Chondrocyte (in vitro differentiated cells): Measurements from ENCODE around the gene PRLR. TPM values are rescaled to one million over a fixed set of nuclear protein-coding genes. Genes with fewer than 3 reads are reported as not detected.

ENCODE experiments used
- DNase-seq: peaks from one replicate; pipeline ENCODE4 v3.0.0; 2021; ENCODE audit warnings: mixed read lengths, low spot score
- H3K27ac Mint-ChIP-seq: one replicate; pipeline ENCODE4 v1.8.0; 2021; ENCODE audit warnings: mild to moderate bottlenecking, moderate library complexity, mixed read lengths; ENCODE audit not compliant: unreplicated experiment
- H3K27me3 Mint-ChIP-seq: 2 replicates; pipeline ENCODE4 v1.8.0; 2021; ENCODE audit warnings: low read depth, mixed read lengths
- H3K36me3 Mint-ChIP-seq: 2 replicates; pipeline ENCODE4 v1.8.0; 2021; ENCODE audit warnings: low read depth, mixed read lengths
- H3K4me1 Mint-ChIP-seq: 2 replicates; pipeline ENCODE4 v1.8.0; 2021; ENCODE audit warnings: low read depth, mild to moderate bottlenecking, mixed read lengths
- H3K4me3 Mint-ChIP-seq: one replicate; pipeline ENCODE4 v1.8.0; 2021; ENCODE audit warnings: mild to moderate bottlenecking, moderate library complexity, mixed read lengths; ENCODE audit not compliant: unreplicated experiment
- H3K9me3 Mint-ChIP-seq: 2 replicates; pipeline ENCODE4 v1.8.0; 2021; ENCODE audit warnings: low read depth, mixed read lengths
- total RNA-seq: library from RNA; stranded (reverse); gene quantifications from 3 replicates; pipeline ENCODE4 v1.2.1, GENCODE V29; 2021
- TF ChIP-seq, protein P1 (sequence below): fragments of 200-600 bp; sonication (generic); IDR thresholded peaks from 2 replicates; pipeline ENCODE4 v1.5.0; 2021; ENCODE audit warnings: antibody characterized with exemption, mild to moderate bottlenecking, moderate library complexity

The PRLR gene
- total RNA-seq, 1 donor from 2014 or later = 0.05 TPM

DNA sequence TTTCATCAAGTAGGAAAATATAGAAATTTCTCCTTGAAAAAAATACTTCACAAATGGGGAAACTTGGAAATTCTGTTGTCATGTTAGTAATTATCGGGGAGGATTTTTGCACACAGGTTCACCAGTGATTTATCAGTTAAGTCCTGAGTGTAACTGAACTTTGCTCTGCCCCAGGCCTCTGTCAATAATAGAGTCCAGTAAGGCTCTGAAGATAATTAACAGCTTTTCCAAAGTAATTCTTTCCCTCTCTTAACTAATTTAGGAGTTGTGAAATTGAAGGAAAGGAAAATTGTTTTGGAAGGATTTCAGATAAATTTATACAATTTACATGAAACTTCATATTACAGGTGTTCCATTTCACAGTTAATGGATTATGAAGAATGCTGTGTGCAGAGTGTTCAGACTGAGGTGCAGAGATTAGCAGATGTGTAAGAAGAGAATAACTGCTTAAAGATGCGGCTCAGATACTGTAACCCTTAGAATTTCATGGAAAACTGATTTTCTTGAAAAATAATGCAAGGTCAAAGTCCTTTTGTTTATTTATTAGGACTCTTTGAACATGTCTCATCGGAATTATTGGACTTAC, 179.7 kb downstream of the PRLR start:
- TF ChIP-seq, protein P1, sequence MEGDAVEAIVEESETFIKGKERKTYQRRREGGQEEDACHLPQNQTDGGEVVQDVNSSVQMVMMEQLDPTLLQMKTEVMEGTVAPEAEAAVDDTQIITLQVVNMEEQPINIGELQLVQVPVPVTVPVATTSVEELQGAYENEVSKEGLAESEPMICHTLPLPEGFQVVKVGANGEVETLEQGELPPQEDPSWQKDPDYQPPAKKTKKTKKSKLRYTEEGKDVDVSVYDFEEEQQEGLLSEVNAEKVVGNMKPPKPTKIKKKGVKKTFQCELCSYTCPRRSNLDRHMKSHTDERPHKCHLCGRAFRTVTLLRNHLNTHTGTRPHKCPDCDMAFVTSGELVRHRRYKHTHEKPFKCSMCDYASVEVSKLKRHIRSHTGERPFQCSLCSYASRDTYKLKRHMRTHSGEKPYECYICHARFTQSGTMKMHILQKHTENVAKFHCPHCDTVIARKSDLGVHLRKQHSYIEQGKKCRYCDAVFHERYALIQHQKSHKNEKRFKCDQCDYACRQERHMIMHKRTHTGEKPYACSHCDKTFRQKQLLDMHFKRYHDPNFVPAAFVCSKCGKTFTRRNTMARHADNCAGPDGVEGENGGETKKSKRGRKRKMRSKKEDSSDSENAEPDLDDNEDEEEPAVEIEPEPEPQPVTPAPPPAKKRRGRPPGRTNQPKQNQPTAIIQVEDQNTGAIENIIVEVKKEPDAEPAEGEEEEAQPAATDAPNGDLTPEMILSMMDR = no peak
- H3K4me3 Mint-ChIP-seq = no peak overlapping the region
- no peaks in the 10 kb centered on the region for H3K4me1 Mint-ChIP-seq
- peaks cover 8% of the 10 kb centered on the region for H3K9me3 Mint-ChIP-seq
- no peak for DNase-seq
- H3K27me3 Mint-ChIP-seq = peaks cover 24% of the 10 kb centered on the region
- H3K27ac Mint-ChIP-seq = no peak overlapping the region
- peaks cover 2% of the 10 kb centered on the region for H3K36me3 Mint-ChIP-seq

DNA sequence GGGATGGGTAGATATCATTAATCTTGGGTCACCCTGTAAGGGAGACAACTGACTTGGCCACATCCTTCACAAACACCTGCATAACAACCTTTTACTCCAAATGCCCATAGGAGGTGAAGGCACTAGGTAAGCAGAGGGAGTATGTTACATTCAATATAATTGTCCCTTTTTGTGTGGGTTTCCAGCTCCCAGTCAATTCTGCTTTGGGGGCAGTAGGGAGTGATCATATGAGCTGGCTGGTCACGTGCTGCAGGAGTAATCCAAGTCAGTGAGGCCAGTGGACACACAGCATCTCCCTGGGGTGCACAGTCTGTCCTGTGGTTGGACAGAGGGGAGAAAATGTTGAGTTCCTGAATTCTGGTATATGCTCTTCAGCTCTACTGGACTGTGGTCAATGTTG, 181.4 kb downstream of the PRLR start:
- Mint-ChIP-seq H3K27me3 (peaks cover 14% of the 10 kb centered on the region), H3K4me3 (no peak overlapping the region), H3K9me3 (peaks cover 8% of the 10 kb centered on the region), H3K27ac (no peak overlapping the region), H3K4me1 (no peaks in the 10 kb centered on the region), H3K36me3 (peaks cover 2% of the 10 kb centered on the region)
- DNase-seq = no peak
- TF ChIP-seq, protein P1 = no peak

DNA sequence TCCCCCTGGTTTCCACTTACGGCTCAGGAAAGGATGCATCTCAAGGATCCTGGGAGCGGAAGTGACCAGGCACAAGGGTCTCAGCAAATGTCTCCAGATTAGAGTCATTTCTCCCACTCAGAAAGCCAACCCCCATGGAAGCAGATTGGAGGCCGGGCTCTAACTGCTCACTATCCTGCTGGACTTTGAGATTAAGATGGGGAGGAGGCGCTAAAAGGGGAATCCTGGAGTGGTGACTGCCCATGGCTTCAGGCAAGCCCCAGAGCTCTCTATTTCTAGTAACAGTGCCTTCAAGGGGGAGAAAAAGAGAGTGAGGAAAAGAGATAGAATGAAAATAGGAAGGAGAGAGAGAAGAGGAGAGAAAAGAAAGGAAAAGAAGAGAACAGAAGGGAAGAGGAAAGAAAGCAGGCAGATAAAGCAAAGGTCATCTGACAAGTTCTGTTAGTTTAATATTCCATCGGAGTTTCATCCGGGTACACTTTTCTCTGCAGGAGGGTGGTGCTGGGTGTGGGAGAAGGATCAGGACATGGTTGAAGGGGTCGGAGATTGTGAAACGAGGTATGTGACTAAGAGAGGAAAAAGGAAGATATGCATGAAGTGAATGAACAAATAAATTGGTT, 182.4 kb downstream of the PRLR start, which contains the start of gene AGXT2:
AGXT2 (minus strand) TSS at position 165 of the 620 bp plus-strand sequence; CDS start at position 108, 57 bp downstream.
- TF ChIP-seq, protein P1 = no peak
- Mint-ChIP-seq H3K36me3 (peaks cover 2% of the 10 kb centered on the region), H3K9me3 (peaks cover 8% of the 10 kb centered on the region), H3K27ac (no peak within 1 kb of the TSS), H3K4me1 (no peaks in the 10 kb centered on the region), H3K27me3 (peaks cover 9% of the 10 kb centered on the region), H3K4me3 (no peak within 1 kb of the TSS)
- no peak for DNase-seq

DNA sequence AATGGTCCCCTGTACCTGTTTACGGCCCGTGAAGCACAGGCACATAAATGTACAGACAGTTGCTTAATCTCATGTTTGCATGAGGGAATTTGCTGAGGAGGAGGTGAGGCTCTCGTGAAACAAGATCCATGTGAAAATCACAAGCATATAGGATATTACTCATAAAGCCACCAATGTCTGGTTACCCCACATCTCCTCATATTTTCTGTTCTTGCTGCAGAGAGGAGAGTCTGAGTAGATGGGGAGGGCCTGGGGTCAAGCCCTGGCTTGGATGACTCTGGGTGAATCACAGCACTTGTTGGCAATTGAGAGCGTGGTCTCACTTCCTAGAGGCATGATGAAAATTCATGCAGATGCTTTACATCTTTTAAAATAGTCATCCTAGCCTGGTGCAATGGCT, 183.5 kb downstream of the PRLR start:
- H3K27me3 Mint-ChIP-seq = peaks cover 13% of the 10 kb centered on the region
- H3K4me3 Mint-ChIP-seq = no peak overlapping the region
- TF ChIP-seq, protein P1 = no peak
- DNase-seq = no peak
- no peak overlapping the region for H3K27ac Mint-ChIP-seq
- no peaks in the 10 kb centered on the region for H3K4me1 Mint-ChIP-seq
- H3K36me3 Mint-ChIP-seq = peaks cover 2% of the 10 kb centered on the region
- H3K9me3 Mint-ChIP-seq = peaks cover 8% of the 10 kb centered on the region

DNA sequence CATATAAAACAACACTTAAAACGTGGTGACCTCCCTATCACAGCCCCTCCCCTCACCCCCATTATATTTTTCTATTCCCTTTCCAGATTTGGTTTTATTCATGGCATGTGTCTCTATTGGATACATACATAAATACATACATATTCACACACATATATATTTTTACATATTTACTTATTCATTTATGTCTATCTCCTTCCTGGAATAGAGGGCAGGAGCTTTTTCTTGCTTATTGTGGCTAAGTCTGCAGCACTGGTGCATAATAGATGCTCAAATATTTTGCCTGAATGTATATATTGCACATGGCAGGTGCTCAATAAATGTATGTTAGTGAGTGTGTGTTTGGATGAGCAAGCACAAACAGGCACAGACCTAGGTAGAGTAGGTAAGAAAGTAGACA, 185.0 kb downstream of the PRLR start:
- TF ChIP-seq, protein P1 = no peak
- Mint-ChIP-seq H3K27ac (no peak overlapping the region), H3K9me3 (no peaks in the 10 kb centered on the region), H3K27me3 (peaks cover 16% of the 10 kb centered on the region), H3K4me1 (no peaks in the 10 kb centered on the region), H3K4me3 (no peak overlapping the region), H3K36me3 (peaks cover 2% of the 10 kb centered on the region)
- no peak for DNase-seq
